GM19397 (cell line): ENCODE results near the gene LUC7L3.

Experiments used
- ATAC-seq: cut with Tn5 transposase; IDR thresholded peaks from one replicate; pipeline ENCODE4 v1.9.1; 2021; ENCODE audit warnings: mild to moderate bottlenecking, moderate library complexity; ENCODE audit not compliant: unreplicated experiment

The LUC7L3 gene

DNA sequence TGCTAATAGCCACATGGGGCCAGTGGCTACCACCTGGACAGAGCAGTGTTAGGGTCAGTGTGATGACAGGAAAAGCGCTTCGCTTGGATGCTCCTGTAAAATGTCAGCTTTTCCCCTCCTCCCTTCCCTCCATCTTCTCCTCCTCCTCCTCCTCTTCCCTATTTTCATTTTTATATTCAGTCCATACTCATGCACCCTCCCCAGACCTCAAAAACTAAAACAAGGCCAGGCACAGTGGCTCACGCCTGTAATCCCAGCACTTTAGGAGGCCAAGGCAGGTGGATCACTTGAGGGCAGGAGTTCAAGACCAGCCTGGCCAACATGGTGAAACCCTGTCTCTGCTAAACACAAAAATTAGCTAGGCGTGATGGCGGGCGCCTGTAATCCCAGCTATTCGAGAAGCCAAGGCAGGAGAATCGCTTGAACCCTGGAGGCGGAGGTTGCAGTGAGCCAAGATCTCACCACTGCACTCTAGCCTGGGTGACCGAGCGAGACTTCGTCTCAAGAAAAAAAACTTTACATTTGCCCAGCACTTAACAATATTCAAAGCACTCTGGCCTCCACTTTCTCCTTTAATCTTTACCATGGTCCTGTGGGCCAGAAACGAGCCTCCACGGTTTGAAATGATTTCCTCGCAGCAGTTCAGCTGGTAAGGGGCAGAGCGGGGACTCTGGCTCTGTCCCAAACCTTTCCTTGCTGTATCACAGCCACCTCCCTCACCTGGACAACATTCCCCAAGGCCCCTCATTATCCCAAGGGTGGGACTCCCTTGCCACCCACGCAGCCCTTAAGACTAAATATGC lies 33.5 kb upstream of the LUC7L3 start:
- ATAC-seq: no peak

GRCh38 chr17:50686494-50687199 lies 32.8 kb upstream of the LUC7L3 start:
- no peak for ATAC-seq

DNA sequence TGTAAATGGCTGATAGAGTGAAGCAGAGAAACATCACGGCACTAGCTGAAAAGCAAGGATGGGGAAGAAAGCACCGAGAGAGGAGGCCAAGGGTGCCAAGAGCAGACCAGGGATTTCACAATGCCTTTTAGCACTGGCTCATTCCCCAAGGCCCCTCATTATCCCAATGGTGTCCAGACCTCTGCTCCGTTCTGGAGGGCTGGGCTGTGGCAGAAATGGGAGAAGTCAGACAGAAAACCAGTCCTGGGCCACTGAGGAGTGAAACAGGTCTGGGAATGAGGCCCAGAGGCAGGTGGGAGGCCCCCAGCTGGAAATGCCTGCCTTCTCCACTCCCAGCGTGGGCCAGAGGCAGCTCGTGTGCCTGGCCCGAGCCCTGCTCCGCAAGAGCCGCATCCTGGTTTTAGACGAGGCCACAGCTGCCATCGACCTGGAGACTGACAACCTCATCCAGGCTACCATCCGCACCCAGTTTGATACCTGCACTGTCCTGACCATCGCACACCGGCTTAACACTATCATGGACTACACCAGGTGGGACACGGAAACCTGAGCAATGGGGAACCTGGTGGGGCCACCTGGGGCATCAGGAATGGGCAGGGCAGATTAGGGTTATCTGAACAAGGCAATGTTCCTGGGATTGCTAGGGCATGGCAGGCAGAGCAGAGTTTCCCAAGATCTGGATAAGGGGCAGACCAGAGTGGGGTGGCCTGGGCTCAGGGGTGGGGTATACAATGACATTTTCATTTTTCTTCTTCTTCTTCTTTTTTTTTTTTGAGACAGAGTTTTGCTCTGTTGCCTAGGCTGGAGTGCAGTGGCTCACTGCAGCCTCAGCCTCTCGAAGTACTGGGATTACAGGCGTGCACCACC lies 32.0 kb upstream of the LUC7L3 start:
- no peak for ATAC-seq

DNA sequence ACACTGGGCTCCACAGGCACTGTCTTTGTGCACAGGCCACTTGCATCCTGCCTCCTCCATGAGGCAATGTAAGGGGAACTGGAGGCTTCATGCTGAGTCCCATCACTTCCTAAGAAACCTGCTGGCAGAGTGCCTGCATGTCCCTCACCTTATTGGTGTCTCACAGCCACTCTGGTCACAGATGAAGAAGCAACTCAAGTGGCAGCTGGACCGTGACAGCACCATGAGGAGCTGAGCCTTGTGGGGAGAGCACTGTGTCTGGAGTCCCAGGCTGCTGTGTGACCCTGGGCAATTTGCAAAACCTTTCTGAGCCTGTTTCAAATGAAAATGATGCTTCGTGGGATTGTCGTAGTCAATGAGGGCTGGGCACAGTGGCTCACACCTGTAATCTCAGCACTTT lies 31.2 kb upstream of the LUC7L3 start:
- ATAC-seq: no peak

DNA sequence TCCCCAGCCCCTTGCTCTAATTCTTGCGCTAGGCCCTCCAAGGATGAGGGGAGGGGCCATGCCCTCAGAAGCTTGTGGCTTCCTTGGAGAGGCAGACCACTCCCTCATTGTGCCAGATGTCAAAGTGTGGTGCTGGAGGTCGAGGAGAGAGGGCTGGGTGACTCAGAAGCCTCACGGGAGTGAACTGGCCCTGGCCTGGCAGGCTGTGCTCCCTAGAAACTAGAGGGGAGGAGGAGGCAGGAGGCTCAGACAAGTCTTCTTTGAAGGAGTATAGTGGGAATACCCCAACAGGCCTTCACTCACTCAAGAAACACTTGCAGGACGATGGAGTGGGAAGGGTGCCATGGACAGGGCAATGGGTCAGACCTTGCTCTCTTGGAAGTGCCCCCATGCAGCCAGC lies 30.2 kb upstream of the LUC7L3 start:
- no peak for ATAC-seq

DNA sequence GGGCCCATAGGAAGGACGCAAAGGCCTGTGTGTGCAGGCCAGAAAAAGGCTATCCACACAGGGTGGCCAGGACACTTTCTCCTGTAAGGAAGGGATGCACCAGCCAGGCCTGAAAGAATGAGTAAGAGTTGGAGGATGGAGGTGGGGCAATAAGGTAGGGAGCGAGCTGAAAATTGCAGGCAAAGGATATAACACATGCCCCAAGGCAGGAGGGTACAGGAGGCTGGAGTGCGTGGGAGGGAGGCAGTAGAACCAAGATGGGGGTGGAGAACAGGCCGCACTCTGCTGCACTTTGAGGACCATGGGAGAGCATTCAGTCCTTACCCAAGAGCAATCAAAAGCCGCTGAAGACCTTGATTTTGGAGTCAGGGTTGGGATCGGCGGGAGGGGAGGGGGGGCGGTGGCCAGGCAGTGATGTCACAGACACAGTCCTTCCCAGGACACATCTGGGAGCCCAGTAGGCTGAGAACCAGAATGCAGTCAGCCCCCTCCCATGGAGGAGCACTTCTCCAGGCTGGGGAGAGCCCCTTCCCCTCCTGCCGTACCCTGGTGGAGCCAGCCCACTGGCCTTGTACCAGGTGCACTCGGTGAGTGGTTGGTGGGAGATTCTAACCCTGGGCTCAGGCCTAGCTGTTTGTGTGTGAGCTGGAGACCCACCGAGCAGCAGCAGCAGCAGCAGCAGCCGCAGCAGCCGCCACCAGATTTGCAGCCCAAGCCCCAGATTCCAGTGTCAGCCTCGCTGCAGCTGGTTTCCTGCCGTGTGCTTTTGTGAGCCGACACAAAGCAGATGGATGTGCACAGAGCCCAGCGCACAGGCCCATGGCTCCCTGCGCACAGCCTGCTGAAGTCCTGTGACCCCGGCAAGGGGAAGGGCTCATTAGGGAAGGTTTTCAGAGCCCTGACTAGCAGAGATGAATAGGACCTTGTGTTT lies 29.2 kb upstream of the LUC7L3 start:
- ATAC-seq: no peak

GRCh38 chr17:50690887-50691549 lies 28.4 kb upstream of the LUC7L3 start:
- no peak for ATAC-seq

- no peak for ATAC-seq
These were observed 27.6 kb upstream of the LUC7L3 start for GRCh38 chr17:50691550-50692447.

DNA sequence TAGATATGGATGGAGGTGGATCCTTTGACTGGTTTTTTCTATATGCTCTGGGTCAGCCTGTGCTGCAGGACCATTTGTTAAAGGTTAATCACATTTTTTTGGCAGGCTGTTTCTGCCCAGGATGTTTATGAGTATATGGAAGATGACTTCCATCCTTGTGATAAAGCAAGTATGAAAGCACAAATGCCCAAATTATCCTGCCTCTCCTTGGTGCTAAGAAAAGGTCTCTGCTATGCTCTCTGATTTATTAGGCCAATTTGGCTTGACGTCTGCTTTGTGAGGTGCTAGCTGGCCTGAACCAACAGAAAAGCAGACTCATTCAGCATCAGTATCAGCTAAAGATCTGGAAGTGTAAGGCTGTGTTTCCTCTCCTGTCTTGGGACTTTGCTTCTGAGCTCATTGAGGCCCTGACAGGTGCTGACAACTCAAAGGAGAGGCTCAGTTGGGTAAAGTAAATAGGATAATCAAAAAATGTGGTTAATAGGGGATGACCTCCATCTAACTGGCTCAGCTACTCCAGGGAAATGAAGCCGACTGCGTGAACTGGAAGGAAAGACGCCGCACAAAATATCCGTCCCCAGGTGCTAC lies 26.9 kb upstream of the LUC7L3 start:
- ATAC-seq: no peak

GRCh38 chr17:50693036-50693682 lies 26.2 kb upstream of the LUC7L3 start:
- no peak for ATAC-seq

- ATAC-seq: no peak
These were observed 23.0 kb upstream of the LUC7L3 start for GRCh38 chr17:50696365-50696879.

GRCh38 chr17:50697062-50697461 lies 22.3 kb upstream of the LUC7L3 start:
- no peak for ATAC-seq

- ATAC-seq: no peak
These were observed 21.6 kb upstream of the LUC7L3 start for GRCh38 chr17:50697663-50698272.

DNA sequence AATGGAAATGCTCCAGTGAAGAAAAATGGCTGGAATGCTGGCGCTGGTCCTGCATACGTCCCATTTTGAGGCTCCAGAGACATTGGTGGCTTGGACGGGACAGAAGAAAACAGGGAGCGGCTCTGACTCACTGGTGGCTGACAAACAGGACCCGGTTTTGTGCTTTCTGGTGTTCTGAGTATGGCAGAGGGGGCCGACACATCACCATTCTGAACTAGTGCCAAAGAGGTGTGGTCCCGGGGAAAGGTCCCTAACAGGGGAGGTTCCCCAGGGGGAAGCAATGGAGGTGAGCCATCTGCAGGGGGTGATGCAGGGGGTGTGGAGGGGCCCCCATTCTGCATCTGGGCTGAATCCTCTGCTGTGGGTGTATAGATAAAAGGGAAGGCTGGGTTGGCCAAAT lies 20.0 kb upstream of the LUC7L3 start:
- no peak for ATAC-seq

GRCh38 chr17:50703162-50703561 lies 16.2 kb upstream of the LUC7L3 start:
- no peak for ATAC-seq

DNA sequence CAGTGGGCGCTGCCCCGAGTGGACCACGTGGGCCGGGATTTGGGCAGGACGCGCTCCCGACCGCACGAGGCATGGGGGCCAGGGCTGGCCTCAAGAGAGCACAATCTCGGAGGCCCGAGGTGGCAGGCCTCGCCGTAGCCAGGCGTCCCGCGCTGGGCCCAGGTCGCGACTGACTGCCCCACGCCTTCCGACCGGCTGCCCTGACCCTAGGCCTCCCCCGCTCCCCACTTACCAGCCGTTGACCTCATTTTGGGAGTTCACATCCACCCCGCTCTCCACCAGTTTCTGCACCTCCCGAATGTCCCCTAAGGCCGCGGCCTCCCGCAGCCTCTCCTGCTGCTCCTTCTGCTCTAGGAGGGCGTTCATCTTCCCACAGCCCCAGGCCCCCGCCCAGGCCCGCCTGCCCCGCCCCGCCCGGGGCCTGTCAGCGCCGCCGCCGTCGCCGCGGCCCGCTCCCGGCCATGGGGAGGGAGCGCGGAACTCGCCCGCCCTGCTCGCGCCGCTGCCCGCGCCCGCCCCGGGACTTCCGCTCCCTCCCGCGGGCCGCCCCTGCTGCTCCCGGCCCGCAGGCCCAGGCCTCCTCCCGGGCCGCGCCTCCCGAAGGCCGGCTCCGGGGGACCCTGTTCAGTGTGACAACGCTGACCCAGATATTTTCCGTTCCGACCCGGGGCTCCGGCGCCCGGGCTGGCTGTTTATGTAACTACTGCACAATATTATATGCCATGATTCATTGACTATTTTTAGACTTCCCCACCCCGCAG lies 11.9 kb upstream of the LUC7L3 start, which contains the start of gene ANKRD40:
Gene ANKRD40, minus strand, starts transcription at position 626 of the 761 bp plus-strand sequence. Its CDS starts 260 bp downstream, at position 366.
- ATAC-seq: peak; percentile 74
